GM21737 (cell line): ENCODE results near the gene RREB1.
A peak's percentile ranks its signal among the peaks of the same experiment; 100 is the strongest.

Source experiments
- ATAC-seq: cut with Tn5 transposase; IDR thresholded peaks from one replicate; pipeline ENCODE4 v1.9.1; 2021; ENCODE audit warnings: mild to moderate bottlenecking, moderate library complexity; ENCODE audit not compliant: unreplicated experiment

The RREB1 gene

DNA sequence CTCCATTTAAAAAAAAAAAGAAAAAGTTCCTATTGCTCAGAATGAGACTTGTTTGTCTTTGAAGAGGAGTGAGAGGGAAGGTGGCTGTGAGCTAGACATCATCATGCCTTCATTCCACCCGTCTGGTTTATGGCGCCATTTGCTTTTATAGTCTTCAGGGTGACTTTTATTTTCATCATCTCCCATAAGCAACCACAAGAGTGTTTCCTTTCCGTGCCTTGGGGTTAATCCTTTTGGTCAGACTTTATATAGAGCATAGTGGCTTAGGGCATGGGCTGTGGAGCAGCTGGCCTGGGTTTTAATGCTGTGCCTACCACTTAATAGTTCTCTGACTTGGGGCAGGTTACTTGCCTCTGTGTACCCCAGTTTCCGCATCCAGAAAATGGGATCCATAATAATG is 77.8 kb downstream of the RREB1 start:
- ATAC-seq, result no peak

DNA sequence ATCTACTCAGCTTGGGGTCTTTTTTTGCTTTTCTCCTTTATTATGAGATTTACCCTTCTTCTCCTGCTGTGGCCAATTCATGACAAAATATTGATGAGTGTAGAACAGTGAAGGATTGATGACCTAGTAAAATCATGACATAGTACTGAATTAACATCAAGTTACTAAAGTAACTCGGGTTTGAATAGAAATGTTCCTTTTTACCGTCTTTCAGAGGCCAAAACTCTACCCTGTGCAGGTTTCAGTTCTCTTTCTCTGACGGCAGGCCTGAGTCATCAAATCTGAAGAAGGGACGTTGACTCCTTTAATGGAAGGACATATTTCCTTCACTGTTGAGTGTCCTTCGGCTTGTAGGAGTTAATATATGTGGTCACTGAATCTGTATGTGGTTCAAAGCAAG is 80.7 kb downstream of the RREB1 start:
- ATAC-seq, result peak; percentile 87

GRCh38 chr6:7189101-7189758 is 81.5 kb downstream of the RREB1 start:
- no peak for ATAC-seq

GRCh38 chr6:7190791-7191190 is 83.0 kb downstream of the RREB1 start:
- ATAC-seq, result no peak

DNA sequence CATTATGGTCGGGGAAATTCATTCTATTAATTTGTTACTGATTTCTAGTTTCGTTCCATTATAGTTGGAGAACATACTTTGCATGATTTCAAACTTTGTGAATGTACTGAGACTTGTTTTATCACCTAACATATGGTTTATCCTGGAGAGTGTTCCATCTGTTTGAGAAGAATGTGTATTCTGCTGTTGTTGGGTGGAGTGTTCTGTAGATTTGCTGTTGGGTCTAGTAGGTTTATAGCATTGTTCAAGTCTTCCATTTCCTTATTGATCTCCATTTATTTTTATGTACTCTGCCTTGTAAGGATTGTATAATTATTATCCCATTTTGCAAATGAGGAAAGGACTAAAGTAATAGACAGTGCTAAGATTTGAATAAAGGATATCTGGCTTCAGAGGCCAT is 85.4 kb downstream of the RREB1 start:
- ATAC-seq, result no peak

- no peak for ATAC-seq
Observed at GRCh38 chr6:7194657-7195056, 86.9 kb downstream of the RREB1 start.

GRCh38 chr6:7195339-7196018 is 87.7 kb downstream of the RREB1 start:
- ATAC-seq, result no peak

DNA sequence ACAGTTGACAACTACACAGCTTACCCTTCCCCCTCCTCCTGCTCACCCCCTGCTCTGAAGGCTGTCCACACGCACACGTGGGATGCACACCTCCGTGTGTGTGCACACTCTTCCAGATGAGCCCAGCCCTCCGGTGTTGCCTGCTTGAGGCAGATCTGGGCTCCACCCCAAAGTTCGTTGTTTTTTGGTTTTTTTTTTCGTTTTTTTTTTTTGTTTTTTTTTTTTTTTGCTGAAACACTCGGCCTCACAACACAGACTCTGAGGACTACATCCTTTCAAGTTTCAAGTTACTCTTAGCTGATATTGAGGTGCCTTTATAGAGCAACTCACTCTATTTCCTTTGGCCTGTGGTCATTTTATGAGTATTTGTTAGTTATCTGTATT is 88.2 kb downstream of the RREB1 start:
- no peak for ATAC-seq

DNA sequence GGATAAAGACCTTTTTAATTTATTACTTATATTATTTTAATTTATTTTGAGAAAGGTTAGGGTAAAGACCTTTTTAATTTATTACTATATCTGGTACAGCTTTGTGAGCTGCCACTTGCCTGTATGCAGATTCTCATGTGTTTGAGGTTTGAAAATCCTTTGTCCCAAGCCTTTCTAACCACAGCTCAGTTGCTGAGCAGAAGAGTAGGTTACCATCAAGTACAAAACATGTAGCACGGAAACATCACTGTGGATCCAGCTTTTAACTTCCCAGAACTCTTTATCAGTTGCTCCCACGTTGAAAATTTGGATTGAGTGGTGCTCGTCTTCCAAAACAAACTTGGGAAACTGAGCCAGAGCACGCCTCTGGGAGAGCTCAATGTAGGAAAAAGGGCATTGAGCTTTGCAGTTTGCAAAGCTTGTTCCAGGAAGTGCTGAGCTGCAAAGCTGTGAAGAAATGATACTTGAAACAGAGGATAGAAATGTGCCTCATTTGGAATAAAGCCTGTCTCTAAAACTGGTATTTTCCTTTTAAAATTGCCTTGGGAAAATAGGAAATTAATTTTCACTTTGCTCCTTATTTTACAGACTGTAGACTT is 89.0 kb downstream of the RREB1 start:
- ATAC-seq, result no peak

- no peak for ATAC-seq
Observed at GRCh38 chr6:7197747-7198146, 90.0 kb downstream of the RREB1 start.

DNA sequence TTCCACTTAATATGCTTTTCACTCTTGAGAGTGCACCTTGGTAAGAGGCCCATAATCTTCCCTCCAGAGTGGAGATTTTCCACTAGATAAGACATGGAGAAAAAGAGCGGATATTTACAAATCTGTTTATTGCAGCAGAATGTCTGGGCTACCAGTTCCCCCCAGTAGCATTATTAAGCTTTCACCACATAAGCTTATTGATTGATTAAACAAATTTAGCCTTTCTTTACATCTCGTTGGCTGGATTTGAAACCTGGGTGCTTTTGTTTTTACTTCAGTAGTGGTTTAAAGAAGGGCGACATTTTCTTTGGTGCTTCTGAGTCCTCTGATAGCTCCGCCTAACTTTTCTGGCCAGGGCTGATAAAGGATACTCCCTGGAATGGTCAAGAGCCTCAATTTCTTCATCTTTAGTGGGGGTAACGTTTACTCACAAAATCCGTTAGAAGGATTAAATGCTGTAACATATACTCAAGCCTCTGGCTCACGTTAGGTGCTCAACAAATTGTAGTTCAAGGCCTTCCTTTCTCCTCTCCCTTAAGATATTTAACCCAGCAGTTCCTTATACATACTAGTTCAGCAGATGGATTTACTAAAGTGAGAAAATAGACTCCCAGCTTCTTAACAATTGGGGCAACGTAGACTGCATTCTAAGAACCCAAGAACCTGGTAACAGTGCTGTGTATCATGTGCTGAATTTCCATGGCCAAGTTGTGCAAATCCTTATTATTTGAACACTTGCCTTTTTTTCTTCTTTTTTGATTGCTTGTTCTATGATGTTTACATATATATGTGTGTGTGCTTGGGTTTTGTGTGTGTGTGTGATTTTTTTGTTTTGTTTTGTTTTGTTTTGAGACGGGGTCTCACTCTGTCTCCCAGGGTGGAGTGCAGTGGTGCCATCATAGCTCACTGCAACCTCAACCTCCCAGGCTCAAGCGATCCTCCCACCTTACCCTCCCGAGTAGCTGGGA is 91.4 kb downstream of the RREB1 start:
- ATAC-seq, result no peak

- ATAC-seq, result no peak
Observed at GRCh38 chr6:7200598-7201443, 93.1 kb downstream of the RREB1 start.

GRCh38 chr6:7201444-7201731 is 93.6 kb downstream of the RREB1 start:
- ATAC-seq, result no peak

GRCh38 chr6:7201732-7202541 is 94.2 kb downstream of the RREB1 start:
- peak; percentile 82 for ATAC-seq

- no peak for ATAC-seq
Observed at GRCh38 chr6:7202950-7203349, 95.2 kb downstream of the RREB1 start.

- ATAC-seq, result no peak
Observed at GRCh38 chr6:7203939-7204338, 96.2 kb downstream of the RREB1 start.

GRCh38 chr6:7204726-7205125 is 97.0 kb downstream of the RREB1 start:
- no peak for ATAC-seq

GRCh38 chr6:7207720-7208119 is 100.0 kb downstream of the RREB1 start:
- no peak for ATAC-seq

DNA sequence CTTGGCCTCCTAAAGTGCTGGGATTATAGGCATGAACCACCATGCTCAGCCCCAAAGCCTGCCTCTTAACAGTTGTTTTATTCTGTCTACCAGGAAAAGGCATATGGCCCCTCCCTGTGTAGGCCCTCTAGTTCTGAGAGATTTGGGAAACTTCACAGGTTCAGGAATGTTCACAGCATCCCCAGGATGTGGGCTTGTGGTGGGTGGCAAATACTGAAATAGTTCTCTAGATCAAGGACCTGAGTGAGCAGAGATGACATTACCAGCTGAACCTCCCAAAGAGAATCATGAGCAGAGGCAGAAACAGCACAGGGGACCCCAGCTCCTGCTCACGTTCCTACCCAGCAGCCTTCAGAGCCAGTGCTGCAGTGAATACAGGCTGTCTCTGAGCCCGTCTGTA is 105.7 kb downstream of the RREB1 start:
- ATAC-seq, result no peak

DNA sequence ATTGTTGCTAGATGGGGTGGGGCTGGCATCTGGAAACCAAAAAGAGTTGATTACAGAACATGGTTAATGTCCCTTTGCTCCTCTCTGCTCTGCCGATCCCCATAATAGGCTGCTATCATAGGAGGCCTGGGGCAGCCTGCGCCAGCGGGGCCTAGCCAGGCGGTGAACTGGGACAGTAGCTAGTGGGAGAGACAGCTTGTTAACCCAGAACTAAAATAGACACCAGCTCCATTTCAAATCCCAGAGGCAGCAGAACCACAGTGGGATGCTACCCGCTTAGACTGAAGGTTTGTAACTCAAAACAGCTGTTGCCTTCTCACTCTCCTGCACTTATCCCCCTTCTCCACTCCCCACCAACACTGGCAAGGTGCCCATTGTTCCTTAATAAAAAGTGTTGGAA is 106.7 kb downstream of the RREB1 start:
- ATAC-seq, result no peak
